Measurements from ENCODE around the gene PLCH2.

- TF ChIP-seq CTCF (conservative IDR thresholded peaks at IDR 0.05; ENCODE audit: low read depth, low read length): no peak
- no peak for TF ChIP-seq EZH2 (IDR thresholded peaks at IDR 0.05; ENCODE audit: borderline replicate concordance, low read depth, low read length, poor library complexity, severe bottlenecking)
These were observed 3.5 kb downstream of the PLCH2 start for GRCh38 chr1:2479618-2480017.

Measured in A673 (cell line).